H1 (cell line): ENCODE data around the gene ALG11. TPM values are rescaled to one million over a fixed set of nuclear protein-coding genes. Genes with fewer than 3 reads are reported as not detected.

Experiments
- BCL11A ChIP-seq, 2 experiments: IDR thresholded peaks; one replicate each; pipeline ENCODE4 v1.6.1; 2011; ENCODE audit warnings: low read depth in 2 of 2, low read length in 2 of 2, mild to moderate bottlenecking in 2 of 2
- CHD7 ChIP-seq: fragments of 300-600 bp; sonication (generic); IDR thresholded peaks from 2 replicates; pipeline ENCODE4 v1.7.1; 2012; ENCODE audit warnings: low read length, moderate library complexity, mild to moderate bottlenecking, inconsistent platforms; ENCODE audit not compliant: insufficient replicate concordance
- TAF1 ChIP-seq: IDR thresholded peaks from 2 replicates; pipeline ENCODE4 v1.6.1; 2011; ENCODE audit warnings: mild to moderate bottlenecking, low read depth, low read length
- polyA plus RNA-seq, 7 experiments: library from polyadenylated mRNA; depleted of rRNA in 3 of 7; stranded (reverse) in 5 of 7; unstranded in 2 of 7; fragments of >200 nt in 5 of 7; fragments of 200-250 nt in 2 of 7; gene quantifications; 1 replicate in 5 of 7; 2 replicates in 1 of 7; 4 replicates in 1 of 7; pipeline versions ENCODE4 v1.2.1 to v1.2.3, GENCODE V29; 2011 to 2013; ENCODE audit warnings: missing spikeins in 2 of 7, mixed read lengths in 2 of 7
- total RNA-seq: library from RNA; stranded (reverse); fragmentation: NEBNext Ultra II Directional; extraction: Animal tissue kit (Norgen Biotek cat#: 25700); gene quantifications from 2 replicates; pipeline ENCODE4 v1.2.1, GENCODE V29; 2021

ALG11 gene
- total and polyA plus RNA-seq, 2 of the 8 experiments (the other 6 are each of a cell fraction or from before 2014, with no cell fraction given), result 5.2 to 39.9 TPM

- TF ChIP-seq CHD7 (no peak), BCL11A (IDR thresholded peaks at IDR 0.05; ENCODE audit: low read depth in 2 of 2, low read length in 2 of 2) (no peak), TAF1 (no peak)
Measured at GRCh38 chr13:52006523-52007245, 5.5 kb upstream of the ALG11 start (continued).
